GM21619 (cell line): ENCODE results near the gene KRTAP19-8.

Source experiments
- ATAC-seq: cut with Tn5 transposase; IDR thresholded peaks from one replicate; pipeline ENCODE4 v1.9.1; 2021; ENCODE audit not compliant: unreplicated experiment

Gene KRTAP19-8

DNA sequence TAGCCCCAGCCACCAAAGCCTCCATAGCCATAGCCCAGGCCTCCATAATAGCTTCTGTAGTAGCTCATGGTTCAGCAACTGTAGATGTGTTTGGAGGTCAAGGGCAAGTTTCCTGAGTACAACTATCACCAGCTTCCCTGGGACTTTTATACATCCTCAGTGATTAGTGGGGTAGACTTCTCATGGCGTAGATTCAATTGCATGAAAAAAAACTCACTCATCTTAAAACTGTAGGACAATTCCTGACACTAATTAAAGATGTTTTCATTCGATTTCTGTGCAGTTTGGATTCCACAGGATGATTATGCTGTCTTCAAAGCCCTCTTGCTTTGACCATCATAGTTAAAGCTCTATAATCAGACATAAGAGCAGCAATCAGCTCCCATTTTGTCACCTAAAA, at the start of gene KRTAP19-8:
KRTAP19-8 (minus strand) TSS at position 101 of the 400 bp plus-strand sequence; CDS start at position 68, 33 bp downstream.
- no peak for ATAC-seq

DNA sequence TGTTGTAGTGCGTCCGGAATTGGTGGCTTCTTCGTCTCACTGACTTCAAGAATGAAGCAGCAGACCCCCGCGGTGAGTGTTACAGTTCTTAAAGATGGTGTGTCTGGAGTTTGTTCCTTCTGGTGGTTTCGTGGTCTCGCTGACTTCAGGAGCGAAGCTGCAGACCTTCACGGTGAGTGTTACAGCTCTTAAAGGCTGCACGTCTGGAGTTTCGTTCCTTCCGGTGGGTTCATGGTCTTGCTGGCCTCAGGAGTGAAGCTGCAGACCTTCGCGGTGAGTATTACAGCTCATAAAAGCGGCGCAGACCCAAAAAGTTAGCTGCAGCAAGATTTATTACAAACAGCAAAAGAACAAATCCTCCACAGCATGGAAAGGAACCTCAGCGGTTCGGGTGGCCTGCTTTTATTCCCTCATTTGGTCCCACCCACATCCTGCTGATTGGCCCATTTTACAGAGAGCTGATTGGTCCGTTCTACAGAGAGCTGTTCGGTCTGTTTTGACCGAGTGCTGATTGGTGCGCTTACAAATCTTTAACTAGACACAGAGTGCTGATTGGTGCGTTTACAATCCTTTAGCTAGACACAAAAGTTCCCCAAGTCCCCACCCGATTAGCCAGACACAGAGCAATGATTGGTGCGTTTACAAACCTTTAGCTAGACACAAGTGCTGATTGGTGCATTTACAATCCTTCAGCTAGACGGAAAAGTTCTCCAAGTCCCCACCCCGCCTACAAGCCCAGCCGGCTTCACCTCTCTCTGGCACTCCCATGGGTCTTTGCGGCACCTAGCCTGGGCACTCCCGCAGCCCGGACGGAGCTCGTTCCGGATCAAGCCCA, 49.6 kb upstream of the KRTAP19-8 start:
- ATAC-seq: no peak

DNA sequence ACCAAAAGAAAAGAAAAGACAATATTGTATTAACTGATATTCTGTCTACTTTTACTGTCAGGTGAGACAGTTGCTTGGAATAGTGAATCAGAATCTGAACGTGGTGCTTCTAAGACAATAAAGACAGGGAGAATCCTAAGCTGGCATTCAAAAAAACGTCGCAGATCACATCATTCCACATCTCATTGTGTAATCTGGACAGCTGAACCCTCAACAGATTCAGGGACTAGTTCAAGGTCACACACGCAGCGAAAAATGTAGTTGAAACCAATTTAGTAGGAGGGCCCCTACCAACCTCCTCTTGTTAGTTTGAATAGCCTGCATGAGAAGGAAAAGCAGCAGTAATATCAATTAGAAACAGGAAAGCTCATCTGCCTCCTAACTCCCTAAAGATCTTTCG, 46.4 kb upstream of the KRTAP19-8 start:
- ATAC-seq: no peak

GRCh38 chr21:31078796-31079195, 40.5 kb upstream of the KRTAP19-8 start:
- ATAC-seq: peak; percentile 70

DNA sequence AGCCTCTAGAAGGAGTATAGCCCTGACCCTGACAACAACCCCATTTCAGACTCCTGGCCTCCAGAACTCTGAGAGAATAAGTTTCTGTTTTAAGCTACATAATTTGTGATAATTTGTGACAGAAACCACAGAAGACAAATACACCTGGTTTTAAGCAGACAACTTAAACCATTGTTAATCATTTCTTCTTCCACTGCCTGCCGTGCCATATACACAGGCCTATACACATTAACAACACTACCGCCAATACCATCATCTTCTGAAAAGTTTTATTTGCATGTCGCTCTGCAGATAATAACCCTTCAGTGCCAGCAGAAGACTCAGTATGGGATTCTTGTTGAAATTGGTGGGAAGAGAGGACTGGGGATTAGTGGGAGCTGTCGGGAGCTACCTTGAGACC, 39.9 kb upstream of the KRTAP19-8 start:
- ATAC-seq: no peak

- no peak for ATAC-seq
Measured at GRCh38 chr21:31075848-31076247, 37.6 kb upstream of the KRTAP19-8 start.

DNA sequence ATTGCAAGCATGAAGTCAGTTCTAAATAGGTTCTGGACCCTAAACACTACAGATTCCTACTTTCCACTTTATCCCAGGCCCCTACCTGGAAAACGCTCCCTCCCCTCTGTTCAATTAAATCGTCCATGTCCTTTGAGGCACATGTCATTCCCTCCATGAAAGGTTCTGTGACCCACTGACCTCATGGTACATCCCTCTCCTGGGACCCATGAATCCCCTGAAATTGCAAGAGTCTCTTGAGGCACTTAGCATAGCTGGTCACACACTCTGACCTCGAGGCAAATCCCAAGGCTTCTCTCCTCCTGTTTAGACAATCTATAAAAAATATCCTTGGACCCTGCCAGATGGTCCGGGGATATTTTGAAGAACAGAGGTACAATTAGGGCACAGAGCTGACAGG, 34.3 kb upstream of the KRTAP19-8 start:
- ATAC-seq: no peak

DNA sequence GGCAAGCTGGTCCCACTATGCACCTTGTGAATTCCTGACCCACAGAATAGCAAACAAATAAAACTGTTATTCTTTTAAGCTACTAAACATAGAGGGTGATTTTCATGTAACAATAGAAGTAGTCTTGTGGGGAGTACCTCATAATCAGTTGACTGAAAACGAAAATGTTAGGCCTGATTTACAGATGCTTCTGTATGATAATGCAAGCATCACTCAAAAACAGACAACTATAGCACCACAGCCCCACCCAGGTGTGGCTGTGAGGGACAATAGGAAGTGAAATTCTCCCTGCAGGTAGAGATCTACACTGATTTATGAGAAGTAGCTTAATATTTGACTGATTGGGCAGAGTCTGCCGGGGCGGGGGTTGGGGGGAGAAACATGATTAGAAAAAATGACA, 26.5 kb upstream of the KRTAP19-8 start:
- no peak for ATAC-seq

DNA sequence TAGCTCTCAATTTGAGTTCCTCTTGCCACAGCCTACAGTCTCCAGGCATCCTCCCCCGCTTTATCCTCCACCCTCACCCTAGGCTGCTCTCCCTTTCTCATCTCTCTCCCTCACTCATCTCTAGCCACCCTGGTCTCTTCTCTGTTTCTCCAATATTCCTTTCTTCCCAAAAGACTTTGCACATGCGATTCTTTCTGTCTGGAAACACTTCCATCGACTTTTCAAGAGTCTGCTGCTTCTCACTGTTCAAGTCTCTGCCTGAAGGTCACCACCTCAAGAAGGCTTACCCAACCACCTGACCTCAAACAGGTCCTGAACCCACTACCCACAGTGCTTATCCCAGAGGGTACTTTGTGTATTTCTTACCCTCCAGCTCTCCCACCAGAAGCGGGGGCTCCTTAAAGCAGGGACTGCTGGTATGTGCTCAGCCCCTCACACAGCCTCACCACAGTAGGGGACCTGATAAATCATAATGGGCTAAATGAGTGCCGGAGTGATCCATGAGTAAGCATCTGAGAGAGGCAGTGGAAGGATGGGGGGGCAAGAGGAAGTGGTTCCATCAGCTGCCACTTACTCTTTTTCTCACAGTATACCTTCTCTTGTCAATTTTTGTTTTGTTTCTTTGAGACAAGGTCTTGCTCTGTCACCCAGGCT, 14.3 kb upstream of the KRTAP19-8 start:
- ATAC-seq: no peak

DNA sequence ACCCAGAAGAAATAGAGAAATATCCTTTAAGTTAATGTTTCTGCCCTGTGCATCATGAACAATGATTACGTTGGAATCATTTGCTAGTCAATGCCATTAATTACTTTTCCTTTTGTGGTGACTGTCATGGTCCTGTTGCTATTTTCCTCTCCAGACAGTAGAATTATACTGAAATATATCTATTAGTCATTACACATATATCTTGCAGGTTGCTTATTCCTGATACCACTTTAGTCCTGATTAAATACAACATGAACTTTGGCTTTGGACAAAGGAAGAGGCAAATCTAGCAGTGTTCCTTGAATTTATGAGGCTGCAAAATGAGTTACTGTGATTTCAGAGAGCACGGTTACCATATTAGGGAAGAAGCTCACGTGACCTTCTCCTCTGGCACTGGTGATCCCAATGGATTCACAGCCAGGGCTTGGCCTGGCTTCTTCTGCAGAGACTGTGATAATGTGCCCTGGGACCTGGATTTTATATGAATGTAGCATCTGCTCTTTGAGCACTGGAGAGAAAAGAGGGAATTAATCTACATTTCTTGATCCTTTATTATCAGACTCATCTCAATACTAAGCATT, 12.4 kb upstream of the KRTAP19-8 start:
- no peak for ATAC-seq

- no peak for ATAC-seq
Measured at GRCh38 chr21:31045841-31046240, 7.6 kb upstream of the KRTAP19-8 start.

DNA sequence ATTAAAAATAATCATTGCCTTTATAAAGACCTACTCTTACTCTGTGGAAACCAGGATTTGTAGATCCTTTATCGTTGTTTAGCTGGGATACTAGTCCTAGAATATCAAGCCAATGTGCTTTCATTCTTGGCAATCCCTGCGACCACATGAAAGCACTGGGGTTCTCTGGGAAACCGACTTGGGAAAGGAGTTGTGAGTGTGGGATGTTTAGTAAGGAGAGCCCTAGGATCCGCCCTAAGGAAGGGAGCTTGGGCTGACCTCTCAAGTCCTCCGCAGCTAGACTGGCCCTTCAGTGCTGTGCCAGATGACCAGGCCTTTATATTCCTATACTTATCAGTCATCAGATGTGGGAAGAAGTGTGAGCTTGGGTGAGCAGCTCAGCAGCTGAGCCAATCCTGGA, 5.2 kb upstream of the KRTAP19-8 start:
- no peak for ATAC-seq

- no peak for ATAC-seq
Measured at GRCh38 chr21:31042080-31042464, 3.8 kb upstream of the KRTAP19-8 start.

GRCh38 chr21:31041295-31042079, 3.2 kb upstream of the KRTAP19-8 start:
- no peak for ATAC-seq

DNA sequence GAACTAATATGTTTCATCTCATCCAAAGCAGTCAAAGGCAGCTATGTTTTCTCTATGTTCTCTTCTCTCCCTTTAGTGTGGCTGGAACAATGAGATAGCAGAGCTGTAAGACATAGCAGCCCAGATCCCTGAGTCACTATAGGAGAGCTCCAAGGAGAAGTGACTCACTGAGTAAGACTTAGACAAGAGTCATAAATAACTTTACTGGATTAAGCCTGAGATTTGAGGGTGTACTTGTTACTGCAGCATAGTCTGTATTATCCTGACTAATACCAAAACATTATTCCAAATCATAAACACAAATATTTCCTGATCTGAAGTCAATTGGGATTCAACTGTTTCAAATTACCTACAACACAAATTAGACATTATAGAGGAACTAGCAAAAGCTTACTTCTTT, 3.9 kb downstream of the KRTAP19-8 start:
- no peak for ATAC-seq

GRCh38 chr21:31030367-31031106, 7.7 kb downstream of the KRTAP19-8 start:
- ATAC-seq: peak; percentile 89

DNA sequence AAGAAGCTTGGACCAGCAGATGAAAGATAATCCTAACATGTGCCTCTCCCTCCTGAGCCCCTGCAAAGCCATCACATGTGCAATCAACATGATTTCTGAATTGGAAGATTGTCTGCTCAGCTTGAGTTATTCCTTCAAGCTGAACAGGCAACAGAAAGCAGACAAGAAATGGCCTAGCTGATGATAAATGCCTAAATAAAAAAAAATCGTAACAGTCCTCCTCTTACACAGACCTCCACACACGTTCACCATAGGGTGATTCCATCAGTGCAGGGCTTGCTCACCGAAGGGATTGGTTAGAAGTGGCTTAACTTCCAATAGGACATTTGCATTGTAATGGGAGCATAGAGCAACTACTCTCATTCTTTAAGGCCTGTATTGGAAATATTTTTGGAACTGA, 14.6 kb downstream of the KRTAP19-8 start:
- ATAC-seq: no peak

DNA sequence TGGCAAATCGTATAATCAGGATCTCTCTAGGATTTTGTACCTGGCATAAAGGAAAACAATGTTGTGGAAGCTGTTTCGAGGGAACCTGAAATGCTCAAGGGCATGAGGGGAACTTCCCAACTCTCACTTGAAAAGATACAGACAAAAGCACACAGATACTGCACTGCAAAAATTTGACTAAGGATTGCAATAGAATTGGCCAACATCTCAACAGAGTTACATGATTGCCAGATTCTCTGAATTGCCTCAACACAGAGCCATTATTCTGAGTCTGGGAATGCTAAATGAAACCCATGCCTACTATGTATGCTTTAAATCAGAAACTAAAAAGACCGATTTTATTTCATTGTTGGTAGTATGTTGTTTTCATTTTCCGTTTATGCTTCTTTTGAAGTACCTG, 16.0 kb downstream of the KRTAP19-8 start:
- no peak for ATAC-seq

GRCh38 chr21:31018232-31018631, 20.0 kb downstream of the KRTAP19-8 start:
- ATAC-seq: no peak

DNA sequence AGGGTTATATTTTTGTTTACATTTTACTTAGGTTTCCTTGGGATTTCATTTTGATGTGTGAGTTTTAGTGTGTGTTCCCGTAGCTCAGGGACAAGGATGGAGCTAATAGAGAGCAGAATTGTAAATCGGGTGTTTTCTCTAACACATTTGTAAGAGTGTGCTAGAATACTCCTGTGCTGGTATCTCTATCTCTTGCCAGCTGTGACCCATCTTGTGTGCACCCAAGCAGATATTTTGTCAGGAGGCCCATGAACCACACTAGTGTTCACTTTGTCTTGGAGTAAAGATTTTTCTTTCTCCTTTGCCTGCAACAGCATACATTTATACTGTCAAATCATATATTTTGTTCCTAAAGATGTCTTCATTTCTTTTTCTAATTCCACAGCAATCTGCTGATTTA, 23.4 kb downstream of the KRTAP19-8 start:
- ATAC-seq: no peak
